Measurements from ENCODE around the gene ADGRG1.

ADGRG1 gene

GRCh38 chr16:57648581-57649442 is 20.4 kb downstream of the ADGRG1 start:
- peak; percentile 76 to 80 for DNase-seq (ENCODE audit: low read depth in 2 of 2)

- no peak for DNase-seq (ENCODE audit: low read depth in 2 of 2)
These were observed 21.0 kb downstream of the ADGRG1 start for GRCh38 chr16:57649443-57649751.

- DNase-seq (ENCODE audit: low read depth in 2 of 2), result no peak
These were observed 21.4 kb downstream of the ADGRG1 start for GRCh38 chr16:57649846-57650245.

- no peak for DNase-seq (ENCODE audit: low read depth in 2 of 2)
These were observed 23.2 kb downstream of the ADGRG1 start for GRCh38 chr16:57651344-57652333.

GRCh38 chr16:57652695-57653471 is 24.5 kb downstream of the ADGRG1 start:
- no peak for DNase-seq (ENCODE audit: low read depth in 2 of 2)

GRCh38 chr16:57653936-57654335 is 25.5 kb downstream of the ADGRG1 start:
- no peak for DNase-seq (ENCODE audit: low read depth in 2 of 2)

- DNase-seq (ENCODE audit: low read depth in 2 of 2), result no peak
These were observed 28.0 kb downstream of the ADGRG1 start for GRCh38 chr16:57656342-57656955.

GRCh38 chr16:57657228-57657627 is 28.8 kb downstream of the ADGRG1 start:
- DNase-seq (ENCODE audit: low read depth in 2 of 2), result no peak

GRCh38 chr16:57658130-57658877 is 29.9 kb downstream of the ADGRG1 start:
- no peak for DNase-seq (ENCODE audit: low read depth in 2 of 2)

- DNase-seq (ENCODE audit: low read depth in 2 of 2), result no peak
These were observed 30.6 kb downstream of the ADGRG1 start for GRCh38 chr16:57658878-57659674.

GRCh38 chr16:57660715-57661463 is 32.5 kb downstream of the ADGRG1 start:
- DNase-seq (ENCODE audit: low read depth in 2 of 2), result no peak

GRCh38 chr16:57661510-57661909 is 33.1 kb downstream of the ADGRG1 start:
- no peak for DNase-seq (ENCODE audit: low read depth in 2 of 2)

GRCh38 chr16:57661936-57662906 is 33.8 kb downstream of the ADGRG1 start:
- DNase-seq (ENCODE audit: low read depth in 2 of 2), result no peak

GRCh38 chr16:57663436-57663835 is 35.0 kb downstream of the ADGRG1 start:
- DNase-seq (ENCODE audit: low read depth in 2 of 2), result no peak

- DNase-seq (ENCODE audit: low read depth in 2 of 2), result no peak
These were observed 35.7 kb downstream of the ADGRG1 start for GRCh38 chr16:57663917-57664661.

GRCh38 chr16:57664662-57665025 is 36.2 kb downstream of the ADGRG1 start:
- no peak for DNase-seq (ENCODE audit: low read depth in 2 of 2)

- DNase-seq (ENCODE audit: low read depth in 2 of 2), result no peak
These were observed 37.1 kb downstream of the ADGRG1 start for GRCh38 chr16:57665541-57665940.

Data from stimulated activated CD4-positive, alpha-beta T cell treated with anti-CD3 and anti-CD28 coated beads, Interleukin-15, amount 100 ng/mL, for 48 hours (primary cell).